Neural crest cell (in vitro differentiated cells): ENCODE data around the gene PPM1B. TPM values are rescaled to one million over a fixed set of nuclear protein-coding genes. Genes with fewer than 3 reads are reported as not detected.

Source experiments
- DNase-seq: peaks from one replicate; pipeline ENCODE4 v3.0.0; 2021; ENCODE audit warnings: low read depth, mixed read lengths, low spot score
- H3K27ac Mint-ChIP-seq: one replicate; pipeline ENCODE4 v1.8.0; 2021; ENCODE audit warnings: mild to moderate bottlenecking, mixed read lengths; ENCODE audit not compliant: unreplicated experiment
- H3K27me3 Mint-ChIP-seq: 2 replicates; pipeline ENCODE4 v1.8.0; 2021; ENCODE audit warnings: low read depth, mild to moderate bottlenecking, mixed read lengths
- H3K36me3 Mint-ChIP-seq: 2 replicates; pipeline ENCODE4 v1.8.0; 2021; ENCODE audit warnings: low read depth, mild to moderate bottlenecking, mixed read lengths
- H3K4me1 Mint-ChIP-seq: 2 replicates; pipeline ENCODE4 v1.8.0; 2021; ENCODE audit warnings: mixed read lengths
- H3K4me3 Mint-ChIP-seq: one replicate; pipeline ENCODE4 v1.8.0; 2021; ENCODE audit warnings: mild to moderate bottlenecking, mixed read lengths
- H3K9me3 Mint-ChIP-seq: 2 replicates; pipeline ENCODE4 v1.8.0; 2021; ENCODE audit warnings: mixed read lengths
- CTCF ChIP-seq: fragments of 200-600 bp; sonication (generic); conservative IDR thresholded peaks from 2 replicates; pipeline ENCODE4 v1.5.0; 2021; ENCODE audit warnings: antibody characterized with exemption, mild to moderate bottlenecking
- total RNA-seq: library from RNA; stranded (reverse); gene quantifications from 2 replicates; pipeline ENCODE4 v1.2.1, GENCODE V29; 2021

The PPM1B gene
- total RNA-seq, 1 donor from 2014 or later, result 37.4 TPM

GRCh38 chr2:44242904-44243303 is 74.2 kb downstream of the PPM1B start:
- Mint-ChIP-seq H3K27ac (no peak overlapping the region), H3K4me3 (no peak overlapping the region), H3K9me3 (no peaks in the 10 kb centered on the region), H3K36me3 (no peaks in the 10 kb centered on the region), H3K4me1 (peaks cover 12% of the 10 kb centered on the region), H3K27me3 (peaks cover 6% of the 10 kb centered on the region)
- no peak for TF ChIP-seq CTCF
- DNase-seq, result no peak

- Mint-ChIP-seq H3K4me3 (no peak overlapping the region), H3K4me1 (peaks cover 12% of the 10 kb centered on the region), H3K9me3 (no peaks in the 10 kb centered on the region), H3K36me3 (no peaks in the 10 kb centered on the region), H3K27me3 (peaks cover 6% of the 10 kb centered on the region), H3K27ac (no peak overlapping the region)
- TF ChIP-seq CTCF, result peak; percentile 79
- peak; percentile 35 for DNase-seq
Measured at GRCh38 chr2:44244135-44244871, 75.6 kb downstream of the PPM1B start.

GRCh38 chr2:44245083-44245861 is 76.6 kb downstream of the PPM1B start:
- peaks cover 6% of the 10 kb centered on the region for H3K27me3 Mint-ChIP-seq
- no peak for DNase-seq
- no peaks in the 10 kb centered on the region for H3K36me3 Mint-ChIP-seq
- no peak overlapping the region for H3K4me3 Mint-ChIP-seq
- H3K9me3 Mint-ChIP-seq, result peaks cover under 1% of the 10 kb centered on the region
- H3K4me1 Mint-ChIP-seq, result peaks cover 14% of the 10 kb centered on the region
- no peak for TF ChIP-seq CTCF
- no peak overlapping the region for H3K27ac Mint-ChIP-seq

- peaks cover 16% of the 10 kb centered on the region for H3K4me1 Mint-ChIP-seq
- no peak overlapping the region for H3K27ac Mint-ChIP-seq
- peaks cover 6% of the 10 kb centered on the region for H3K27me3 Mint-ChIP-seq
- no peaks in the 10 kb centered on the region for H3K36me3 Mint-ChIP-seq
- no peak for DNase-seq
- no peak overlapping the region for H3K4me3 Mint-ChIP-seq
- H3K9me3 Mint-ChIP-seq, result peaks cover 6% of the 10 kb centered on the region
- TF ChIP-seq CTCF, result no peak
Measured at GRCh38 chr2:44246436-44246835, 77.8 kb downstream of the PPM1B start.

GRCh38 chr2:44246840-44247369 is 78.2 kb downstream of the PPM1B start:
- TF ChIP-seq CTCF, result no peak
- Mint-ChIP-seq H3K27ac (no peak overlapping the region), H3K4me3 (no peak overlapping the region), H3K4me1 (peaks cover 16% of the 10 kb centered on the region), H3K36me3 (no peaks in the 10 kb centered on the region), H3K27me3 (peaks cover 6% of the 10 kb centered on the region), H3K9me3 (peaks cover 6% of the 10 kb centered on the region)
- DNase-seq, result no peak
